GM19463 (cell line): ENCODE results near the gene EVPL.
A peak's percentile ranks its signal among the peaks of the same experiment; 100 is the strongest.
"Not testable (repeated sequence)": the region's sequence is repeated elsewhere in the genome, so short reads cannot be mapped to it uniquely, and the experiment has no call there.

Source experiments
- ATAC-seq: cut with Tn5 transposase; IDR thresholded peaks from one replicate; pipeline ENCODE4 v1.9.1; 2021; ENCODE audit warnings: mild to moderate bottlenecking, moderate library complexity; ENCODE audit not compliant: unreplicated experiment

EVPL gene

DNA sequence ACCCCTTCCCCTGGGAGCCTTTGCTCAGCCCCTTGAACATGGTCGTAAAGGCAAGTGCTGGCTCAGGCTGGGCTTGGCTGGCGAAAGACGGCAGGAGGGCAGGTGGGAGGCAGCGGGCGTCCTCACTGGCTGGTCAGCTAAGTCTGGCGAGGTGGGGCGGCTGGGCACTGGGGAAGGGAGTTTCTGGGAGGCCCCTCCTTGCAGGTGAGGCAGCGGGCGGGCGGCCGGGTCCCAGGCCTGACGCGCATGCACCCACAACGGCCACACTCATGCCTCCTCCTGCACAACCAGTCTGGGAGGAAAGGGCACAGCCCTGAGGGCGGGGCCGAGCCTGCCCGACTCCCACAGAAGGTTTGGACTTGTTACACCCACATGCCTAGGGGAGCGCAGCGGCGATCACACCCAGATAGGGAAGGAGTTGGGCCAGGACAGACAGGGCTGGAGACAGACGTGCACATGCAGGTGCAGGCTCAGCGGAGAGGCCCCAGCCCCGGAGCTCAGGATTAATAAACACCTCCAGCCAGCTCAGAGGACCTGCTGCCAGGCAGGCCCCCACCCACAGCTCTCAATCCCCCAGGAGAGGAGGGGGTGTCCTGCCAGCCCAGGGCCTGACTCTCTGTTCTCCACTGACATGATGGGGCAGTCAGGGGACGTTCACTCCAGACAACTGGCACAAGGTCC is at the start of gene EVPL:
Gene EVPL, minus strand, starts transcription at position 148 of the 681 bp plus-strand sequence. Its CDS starts 108 bp downstream, at position 40.
- ATAC-seq: no peak

DNA sequence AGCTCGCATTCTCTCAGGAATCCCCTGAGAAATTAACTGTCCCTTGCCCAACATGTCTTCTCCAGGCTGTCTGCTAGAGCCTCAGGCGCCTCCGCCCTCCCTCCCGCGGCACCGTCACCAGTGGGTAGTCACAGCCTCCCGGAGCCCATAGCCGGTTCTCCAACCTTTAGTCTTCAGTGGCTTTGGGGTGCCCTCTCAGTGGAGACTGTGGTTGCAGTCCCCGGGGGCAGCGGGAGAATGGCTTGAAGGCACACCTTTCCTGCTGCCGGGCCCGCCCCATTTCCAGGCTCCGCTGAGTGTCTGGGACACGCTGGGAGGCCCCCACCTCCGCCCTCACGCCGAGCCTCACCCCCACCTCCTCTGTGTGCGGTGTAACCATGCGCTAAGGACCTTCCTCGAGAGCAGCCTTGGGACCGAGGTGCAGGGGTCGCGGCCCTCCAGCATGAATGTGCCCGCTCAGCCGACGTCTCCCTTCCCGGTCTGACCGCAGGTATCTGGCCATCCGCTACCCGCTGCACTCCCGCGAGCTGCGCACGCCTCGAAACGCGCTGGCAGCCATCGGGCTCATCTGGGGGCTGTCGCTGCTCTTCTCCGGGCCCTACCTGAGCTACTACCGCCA is 49.1 kb upstream of the EVPL start:
- no peak for ATAC-seq

DNA sequence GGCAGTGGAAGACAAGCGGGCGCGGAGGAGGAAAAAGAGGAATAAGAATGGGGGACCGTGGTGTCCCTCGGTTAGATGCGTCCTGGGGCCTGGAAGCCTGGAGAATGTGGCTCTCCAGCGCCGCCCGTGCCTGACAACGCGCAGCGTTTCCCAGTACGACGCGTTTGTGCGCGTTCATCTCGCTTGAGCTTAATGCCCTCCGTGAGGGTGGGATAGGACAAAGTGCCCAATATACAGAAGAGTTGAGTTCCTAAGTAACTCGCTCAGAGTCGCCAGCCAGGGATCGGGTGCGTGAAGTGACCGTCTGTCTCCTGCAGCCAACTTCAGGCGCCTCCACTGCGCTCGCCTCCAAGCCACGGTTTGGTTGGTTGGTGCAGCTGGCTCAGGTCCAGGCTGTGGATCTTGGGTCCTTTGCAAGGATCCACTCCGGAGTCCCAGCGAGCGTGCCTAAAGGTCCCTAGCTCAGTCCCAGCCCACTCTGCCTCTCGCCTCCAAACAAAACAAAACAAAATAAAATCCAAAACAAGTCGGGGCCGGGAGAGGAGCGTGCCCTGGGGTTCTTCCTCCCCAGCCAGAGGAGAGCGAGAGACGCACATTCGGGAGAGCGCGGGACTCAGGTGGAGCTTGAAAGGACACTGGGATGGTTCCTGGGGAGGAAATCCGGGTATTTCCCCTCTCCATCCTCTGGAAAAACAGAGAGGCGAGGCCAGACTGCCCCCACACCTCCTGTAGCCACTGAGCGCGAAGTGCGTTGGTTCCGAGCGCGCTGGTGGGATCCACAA is 48.4 kb upstream of the EVPL start:
- no peak for ATAC-seq

DNA sequence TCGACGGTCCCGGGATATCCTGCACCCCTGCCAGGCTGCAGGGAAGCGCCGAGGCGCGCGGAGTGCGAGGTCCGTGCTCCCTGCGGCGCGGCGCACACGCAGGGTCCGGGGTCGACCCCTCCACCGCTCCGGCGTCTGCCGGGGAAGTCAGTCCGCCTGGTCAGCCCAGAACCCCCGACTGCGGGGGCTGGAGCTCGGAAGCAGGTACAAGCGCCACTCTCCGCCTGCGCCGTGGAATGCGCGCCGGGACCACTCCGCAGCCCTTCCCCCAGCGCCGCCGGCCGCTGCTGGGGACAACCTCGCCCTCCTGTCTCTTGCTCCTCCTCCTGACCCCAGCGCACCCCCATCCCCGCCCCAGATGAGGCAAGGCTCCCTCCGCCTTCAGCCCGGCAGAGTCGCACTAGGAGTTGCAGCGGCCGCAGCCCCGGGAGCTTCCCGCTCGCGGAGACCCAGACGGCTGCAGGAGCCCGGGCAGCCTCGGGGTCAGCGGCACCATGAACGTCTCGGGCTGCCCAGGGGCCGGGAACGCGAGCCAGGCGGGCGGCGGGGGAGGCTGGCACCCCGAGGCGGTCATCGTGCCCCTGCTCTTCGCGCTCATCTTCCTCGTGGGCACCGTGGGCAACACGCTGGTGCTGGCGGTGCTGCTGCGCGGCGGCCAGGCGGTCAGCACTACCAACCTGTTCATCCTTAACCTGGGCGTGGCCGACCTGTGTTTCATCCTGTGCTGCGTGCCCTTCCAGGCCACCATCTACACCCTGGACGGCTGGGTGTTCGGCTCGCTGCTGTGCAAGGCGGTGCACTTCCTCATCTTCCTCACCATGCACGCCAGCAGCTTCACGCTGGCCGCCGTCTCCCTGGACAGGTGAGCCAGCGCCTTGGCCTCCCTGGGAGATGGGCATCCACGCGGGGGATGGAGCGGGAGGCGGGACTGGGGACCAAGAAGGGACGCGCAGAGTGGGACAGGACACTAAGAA is 47.6 kb upstream of the EVPL start, which contains the start of gene GALR2:
Gene GALR2, plus strand, starts transcription at position 392 of the 974 bp plus-strand sequence. Its CDS starts 103 bp downstream, at position 495.
- no peak for ATAC-seq

DNA sequence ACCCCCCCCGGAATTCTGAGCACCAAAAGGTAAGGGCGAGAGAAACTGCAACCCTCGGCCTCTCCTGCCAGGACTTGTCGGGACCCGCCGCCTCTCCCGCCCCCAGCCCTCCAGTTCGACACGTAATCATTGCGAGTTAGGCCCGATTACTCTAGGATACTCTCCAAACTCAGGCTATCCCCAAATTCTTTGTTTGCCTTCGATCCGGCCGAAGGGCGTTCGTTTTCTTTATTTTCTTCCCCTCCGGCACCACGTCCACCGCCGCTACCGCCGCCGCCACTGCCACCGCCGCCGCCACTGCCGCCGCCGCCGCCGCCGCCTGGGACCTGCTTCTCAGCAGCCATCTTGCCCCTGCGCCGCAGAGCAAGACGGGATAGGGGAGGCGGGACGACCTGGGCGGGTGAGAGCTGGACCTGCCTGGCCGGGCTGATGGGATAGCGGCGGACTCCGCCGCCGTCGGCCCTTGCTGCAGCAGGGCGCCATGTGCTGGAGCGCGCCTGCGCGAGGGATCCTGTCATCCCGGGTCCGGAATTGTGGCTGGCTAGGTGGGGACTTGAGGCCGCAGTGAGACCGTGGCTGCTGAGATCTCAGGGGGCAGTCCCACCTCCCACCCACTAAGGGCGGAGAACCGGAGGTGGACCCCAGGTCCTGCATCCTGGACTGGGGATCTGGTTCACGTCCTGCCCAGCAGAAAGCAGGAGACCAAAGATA is 45.2 kb upstream of the EVPL start, which contains the start of gene SRP68:
Gene SRP68, minus strand, starts transcription at position 370 of the 711 bp plus-strand sequence. Its CDS starts 26 bp downstream, at position 344.
- ATAC-seq: peak; percentile 93

DNA sequence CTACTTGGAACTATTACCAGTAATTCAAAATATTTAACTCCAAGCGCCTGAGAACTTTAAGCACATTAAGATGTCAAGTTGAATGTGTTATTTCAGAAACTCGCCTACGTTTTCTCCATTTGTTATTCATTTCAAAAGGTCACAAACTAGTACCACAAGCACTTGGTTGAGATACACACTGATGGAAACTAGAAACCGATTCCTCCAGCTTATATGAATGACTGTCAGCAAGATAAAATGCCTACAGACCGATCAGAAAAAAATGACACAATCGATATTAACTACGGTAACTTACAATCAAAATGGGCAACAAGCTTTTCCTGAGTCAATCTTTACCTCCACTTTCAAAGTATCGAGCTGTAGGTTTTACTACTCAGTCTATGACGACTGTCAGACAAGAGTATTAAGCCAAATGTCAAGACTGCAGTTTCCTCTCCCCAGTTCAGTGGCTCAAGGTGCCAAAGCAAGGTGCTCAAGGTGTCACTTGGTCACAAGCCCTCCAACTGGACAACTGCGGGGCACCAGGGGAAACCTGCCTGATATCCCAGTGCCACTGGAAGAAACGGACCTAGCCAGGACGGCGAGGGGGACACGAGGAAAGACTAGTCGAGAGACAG is 44.5 kb upstream of the EVPL start:
- ATAC-seq: no peak

DNA sequence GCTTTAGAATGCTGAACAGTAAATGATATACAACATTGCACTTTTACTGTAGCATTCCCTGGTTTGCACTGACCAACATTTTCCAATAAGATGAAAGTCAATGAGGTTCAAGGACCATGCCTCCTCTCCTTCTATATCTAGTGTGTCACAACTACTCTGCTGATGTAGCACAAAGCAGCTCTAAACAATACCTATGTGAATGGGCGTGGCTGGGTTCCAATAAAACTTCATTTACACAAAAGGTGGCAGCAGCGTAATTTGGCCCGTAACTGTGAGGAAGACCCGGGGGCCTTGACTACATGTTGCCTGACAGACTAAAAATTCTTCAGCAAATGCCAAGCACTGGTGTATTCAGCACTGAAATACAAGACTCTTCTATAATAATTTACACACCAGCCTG is 38.7 kb upstream of the EVPL start:
- ATAC-seq: no peak

DNA sequence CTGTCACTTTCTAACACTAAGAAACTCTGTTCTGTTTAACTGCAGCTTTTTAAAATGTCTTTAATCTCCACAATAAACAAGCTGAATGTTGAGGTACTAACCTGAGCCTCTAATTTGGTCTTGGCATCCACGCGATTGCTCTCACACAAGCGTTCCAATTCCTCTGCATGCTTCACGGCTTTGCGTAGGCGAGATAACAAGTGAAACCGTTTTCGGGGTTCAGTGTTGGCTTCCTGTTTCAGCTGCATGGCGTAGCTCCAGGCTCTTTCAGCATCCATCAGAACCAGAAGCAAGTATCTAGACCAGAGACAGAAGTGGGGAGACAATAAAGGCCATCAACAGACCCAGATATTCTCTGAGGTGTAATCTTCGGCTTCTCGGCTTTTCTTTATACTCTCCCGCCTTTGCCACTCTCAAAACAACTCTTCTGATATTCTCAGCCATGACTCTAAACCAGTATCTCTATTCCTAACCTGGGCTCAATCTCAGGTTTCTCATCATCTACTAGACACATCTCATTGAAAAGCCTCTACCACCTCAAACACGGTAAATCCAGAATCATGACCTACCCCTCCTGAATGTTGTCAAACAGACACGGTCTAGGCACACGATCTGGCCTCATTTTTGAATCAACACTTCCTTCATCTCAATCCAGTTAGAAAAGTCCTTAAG is 36.9 kb upstream of the EVPL start:
- no peak for ATAC-seq

DNA sequence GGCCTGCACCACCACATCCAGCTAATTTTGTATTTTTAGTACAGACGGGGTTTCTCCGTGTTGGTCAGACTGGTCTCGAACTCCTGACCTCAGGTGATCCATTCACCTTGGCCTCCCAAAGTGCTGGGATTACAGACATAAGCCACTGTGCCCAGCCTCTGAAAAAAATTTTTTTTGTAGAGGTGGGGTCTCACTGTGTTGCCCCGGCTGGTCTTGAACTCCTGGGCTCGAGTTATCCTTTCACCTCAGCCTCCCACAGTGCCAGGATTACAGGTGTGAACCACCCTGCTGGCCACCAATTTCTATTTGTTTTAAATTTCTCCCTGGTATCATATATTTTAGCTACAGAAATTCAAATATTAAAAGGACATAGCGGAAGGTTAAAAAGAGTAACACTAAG is 31.2 kb upstream of the EVPL start:
- ATAC-seq: not testable (repeated sequence)

DNA sequence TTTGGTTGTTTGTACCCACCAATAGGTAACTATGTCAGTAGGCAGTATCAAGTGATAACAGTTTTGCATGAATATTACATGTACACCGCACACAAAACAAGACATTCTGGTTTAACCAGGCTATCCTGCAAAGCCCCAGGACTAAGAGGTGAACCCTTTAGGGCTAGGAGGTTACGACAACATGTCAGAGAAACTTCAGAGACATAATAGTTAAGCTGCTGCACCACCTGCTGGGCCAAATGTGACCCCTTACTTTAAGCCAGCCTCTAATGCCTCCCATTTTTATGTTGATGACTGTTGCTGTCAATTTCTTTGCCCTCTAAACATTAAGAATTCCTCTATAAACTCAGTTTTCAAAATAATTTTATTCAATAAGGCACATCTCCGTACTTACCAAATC is 29.8 kb upstream of the EVPL start:
- no peak for ATAC-seq

DNA sequence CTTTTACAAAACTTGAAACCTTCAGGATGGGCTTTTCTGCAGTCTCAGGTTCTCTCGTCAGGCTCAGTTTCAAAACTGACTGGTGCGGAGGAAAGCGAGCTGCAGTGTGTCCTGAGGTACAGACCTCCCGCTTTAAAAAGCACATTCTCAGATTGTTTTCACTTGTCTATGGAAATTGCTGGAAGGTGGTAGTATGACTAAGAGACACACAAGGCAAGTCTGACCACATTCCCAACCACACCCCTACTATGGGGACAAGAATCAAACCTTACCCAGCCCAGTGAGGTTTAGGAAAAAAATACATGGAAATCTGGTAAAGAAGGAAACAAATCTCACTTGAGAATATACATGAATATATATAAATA is 27.0 kb upstream of the EVPL start:
- no peak for ATAC-seq

DNA sequence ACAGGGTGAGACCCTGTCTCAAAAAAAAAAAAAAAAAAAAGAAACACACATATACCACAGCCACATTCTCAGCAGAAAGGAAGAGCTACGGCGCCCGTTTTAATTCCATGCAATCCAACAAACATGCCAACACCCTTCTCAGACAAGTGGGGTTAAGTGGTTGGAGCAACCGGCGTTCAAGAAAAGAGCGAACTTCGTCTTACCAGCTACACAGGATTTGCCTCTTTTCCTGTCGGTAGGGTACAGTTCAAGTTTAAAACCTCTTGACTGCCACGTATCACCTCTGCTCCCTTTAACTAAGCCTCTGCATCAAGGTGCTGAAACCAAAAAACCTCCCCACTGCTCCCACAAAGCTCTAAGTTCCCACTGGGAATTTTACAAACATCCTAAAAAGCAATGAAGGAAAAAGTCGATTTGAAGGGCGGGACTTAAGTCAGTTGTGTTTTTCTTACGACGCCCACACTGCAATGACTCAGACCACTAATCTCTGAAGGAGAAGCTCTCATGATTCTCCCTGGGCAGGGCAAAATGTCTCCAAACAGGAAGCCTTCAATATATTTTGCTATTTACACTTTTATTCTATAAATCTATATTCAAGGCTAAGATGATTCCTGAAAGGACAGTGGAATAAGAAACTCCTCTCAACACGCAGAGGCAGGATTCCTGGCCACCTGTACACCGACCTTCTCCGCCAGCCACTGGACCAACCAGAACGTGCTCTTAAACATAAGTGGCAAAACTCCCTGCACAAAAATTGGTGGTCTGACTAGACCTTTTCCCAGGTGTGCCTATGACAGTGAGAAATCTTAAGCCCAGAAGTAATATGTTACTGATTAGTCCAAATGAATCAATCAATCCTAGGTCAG is 26.4 kb upstream of the EVPL start:
- no peak for ATAC-seq

DNA sequence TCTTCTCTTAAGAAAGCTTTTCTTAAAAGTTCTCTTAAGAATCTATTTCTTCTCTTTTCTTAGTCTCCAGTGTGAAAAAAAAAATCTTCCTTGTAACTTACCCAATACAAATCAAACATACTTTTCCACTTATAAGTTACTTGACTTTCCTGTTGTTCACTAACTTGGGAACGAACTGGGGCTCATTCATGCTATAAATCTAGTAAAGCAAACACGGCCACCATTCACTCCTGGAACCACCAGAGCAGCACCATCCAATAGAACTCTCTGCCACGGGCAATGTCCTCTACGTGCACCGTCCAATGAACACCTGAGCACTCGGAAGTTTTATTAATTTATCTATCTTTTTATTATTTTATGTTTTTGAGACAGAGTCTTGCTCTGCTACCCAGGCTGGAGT is 24.5 kb upstream of the EVPL start:
- no peak for ATAC-seq

DNA sequence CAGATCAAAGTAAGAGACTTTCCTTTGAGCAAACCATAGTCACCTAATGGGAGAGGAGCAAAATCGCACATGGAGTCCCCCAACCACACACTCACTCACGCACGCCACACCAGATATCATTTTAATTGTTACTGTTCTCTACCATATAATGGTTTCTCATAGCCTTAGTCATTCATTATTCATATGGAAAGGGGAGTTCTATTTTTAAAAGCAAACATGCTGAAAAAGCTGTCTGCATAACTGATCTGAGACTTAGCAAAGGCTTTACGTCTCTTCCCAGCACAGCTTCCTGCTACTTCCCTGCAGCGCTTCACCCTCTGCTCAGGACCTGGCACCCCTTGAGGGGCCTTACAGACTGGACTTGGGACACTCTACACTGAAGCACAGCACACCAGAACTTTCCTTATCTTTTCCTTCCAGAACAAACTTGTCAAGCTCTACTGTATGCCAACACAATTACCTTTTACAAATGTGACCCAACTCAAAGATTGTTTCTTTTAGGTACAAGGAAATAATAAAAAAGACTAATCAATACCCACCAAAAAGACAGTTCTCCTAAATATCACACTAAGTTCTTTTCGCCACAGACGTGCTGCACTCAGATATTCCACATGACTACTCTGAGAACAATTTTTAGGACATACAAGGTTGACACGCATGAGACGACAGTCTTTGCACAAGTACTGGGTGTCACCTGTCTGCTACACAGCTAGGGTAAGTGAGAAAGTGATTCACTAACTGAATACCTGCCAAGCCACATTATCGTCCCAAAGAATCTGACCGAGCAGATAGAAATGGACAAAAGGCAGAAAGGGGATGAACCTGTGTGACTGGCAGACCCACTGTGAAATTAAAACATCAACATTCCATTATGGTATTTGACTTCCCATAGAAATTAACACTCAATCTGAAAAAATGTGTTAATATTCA is 23.7 kb upstream of the EVPL start:
- no peak for ATAC-seq

DNA sequence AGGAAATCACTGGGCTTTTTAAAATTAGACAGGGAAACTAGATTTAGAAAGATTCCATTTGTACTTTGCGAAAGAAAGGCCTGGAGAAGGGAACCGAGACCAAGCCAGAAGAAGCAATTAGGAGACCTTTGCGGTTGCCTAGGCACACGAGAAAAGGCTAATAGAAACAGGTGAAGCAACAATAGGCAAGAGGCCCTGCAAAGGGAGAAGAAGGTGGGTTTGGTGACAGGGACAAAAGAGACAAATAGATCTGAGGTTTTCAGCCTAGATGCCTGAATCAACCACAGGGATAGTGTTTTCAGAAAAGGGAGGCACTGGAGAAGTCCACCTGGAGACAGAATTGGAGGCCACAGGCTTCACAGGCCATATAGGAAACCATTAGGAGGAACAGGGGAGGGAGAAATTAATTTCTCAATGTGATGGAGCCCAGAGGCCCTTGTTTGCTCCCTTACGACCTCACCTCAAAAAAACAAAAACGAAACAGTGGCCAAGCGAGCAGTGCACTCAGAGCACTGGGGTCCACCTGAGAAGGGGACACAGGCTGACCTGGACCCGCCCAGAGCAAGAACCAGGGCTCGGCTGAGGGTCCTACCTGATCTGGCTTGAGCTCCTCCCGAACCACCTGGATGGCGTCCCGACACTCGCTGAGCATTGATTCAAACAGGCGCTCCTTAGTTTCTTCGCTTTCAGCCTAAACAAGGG is 22.9 kb upstream of the EVPL start:
- ATAC-seq: no peak

DNA sequence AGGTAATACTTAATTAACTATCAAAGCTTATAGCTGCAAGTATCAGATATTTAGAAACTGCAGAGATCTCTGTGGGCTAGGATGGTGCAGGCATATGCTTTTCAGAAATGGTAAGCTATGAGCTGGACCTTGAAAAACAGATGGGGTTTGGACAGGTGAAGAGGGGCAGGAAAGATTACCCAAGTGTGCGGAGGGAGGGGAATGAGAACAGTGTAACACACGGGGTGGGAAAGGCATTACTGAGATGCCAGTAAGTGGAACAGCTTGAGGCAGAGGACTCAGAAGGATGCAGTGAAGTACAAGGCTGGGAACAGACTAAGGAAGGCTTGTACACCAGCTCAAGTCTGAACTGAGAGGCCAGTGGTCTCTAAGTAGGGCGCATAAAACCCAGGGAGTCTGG is 22.1 kb upstream of the EVPL start:
- no peak for ATAC-seq
